ENCODE results near the gene SLC5A2. TPM values are rescaled to one million over a fixed set of nuclear protein-coding genes. Genes with fewer than 3 reads are reported as not detected.

SLC5A2 gene
- total RNA-seq, 1 donor from 2014 or later, result not detected

GRCh38 chr16:31471241-31471874 is 11.6 kb upstream of the SLC5A2 start:
- TF ChIP-seq CTCF (IDR thresholded peaks at IDR 0.05), result no peak
- H3K27me3 Mint-ChIP-seq (ENCODE audit: unreplicated experiment), result no peaks in the 10 kb centered on the region
- peak overlapping the region; percentile 96 for H3K27ac Mint-ChIP-seq (ENCODE audit: unreplicated experiment)
- DNase-seq (ENCODE audit: extremely low spot score, unreplicated experiment), result no peak
- H3K36me3 Mint-ChIP-seq (ENCODE audit: unreplicated experiment), result peaks cover 19% of the 10 kb centered on the region
- H3K4me3 Mint-ChIP-seq (ENCODE audit: unreplicated experiment), result peak overlapping the region; percentile 89
- peaks cover 40% of the 10 kb centered on the region for H3K4me1 Mint-ChIP-seq (ENCODE audit: unreplicated experiment)
- no peaks in the 10 kb centered on the region for H3K9me3 Mint-ChIP-seq (ENCODE audit: unreplicated experiment)

- no peak for TF ChIP-seq CTCF (IDR thresholded peaks at IDR 0.05)
- Mint-ChIP-seq H3K4me3 (ENCODE audit: unreplicated experiment) (peak within 1 kb of the TSS; percentile 89), H3K4me1 (ENCODE audit: unreplicated experiment) (peaks cover 38% of the 10 kb centered on the region), H3K27ac (ENCODE audit: unreplicated experiment) (peak within 1 kb of the TSS; percentile 96), H3K36me3 (ENCODE audit: unreplicated experiment) (peaks cover 17% of the 10 kb centered on the region), H3K27me3 (ENCODE audit: unreplicated experiment) (no peaks in the 10 kb centered on the region), H3K9me3 (ENCODE audit: unreplicated experiment) (no peaks in the 10 kb centered on the region)
- no peak for DNase-seq (ENCODE audit: extremely low spot score, unreplicated experiment)
These were observed 10.8 kb upstream of the SLC5A2 start, which contains the start of gene TGFB1I1 for GRCh38 chr16:31471875-31472708. Gene TGFB1I1, plus strand, starts transcription at chr16:31472152. Its CDS starts 37 bp downstream, at chr16:31472189.

- no peaks in the 10 kb centered on the region for H3K9me3 Mint-ChIP-seq (ENCODE audit: unreplicated experiment)
- H3K27ac Mint-ChIP-seq (ENCODE audit: unreplicated experiment), result peak overlapping the region; percentile 95
These were observed 10.2 kb upstream of the SLC5A2 start for GRCh38 chr16:31472709-31473203.

GRCh38 chr16:31473264-31473984 is 9.5 kb upstream of the SLC5A2 start:
- no peaks in the 10 kb centered on the region for H3K9me3 Mint-ChIP-seq (ENCODE audit: unreplicated experiment)
- no peak for TF ChIP-seq CTCF (IDR thresholded peaks at IDR 0.05)
- H3K27me3 Mint-ChIP-seq (ENCODE audit: unreplicated experiment), result no peaks in the 10 kb centered on the region
- peaks cover 35% of the 10 kb centered on the region for H3K4me1 Mint-ChIP-seq (ENCODE audit: unreplicated experiment)
- no peak for DNase-seq (ENCODE audit: extremely low spot score, unreplicated experiment)
- H3K4me3 Mint-ChIP-seq (ENCODE audit: unreplicated experiment), result peak overlapping the region; percentile 89
- peak overlapping the region; percentile 95 for H3K27ac Mint-ChIP-seq (ENCODE audit: unreplicated experiment)
- H3K36me3 Mint-ChIP-seq (ENCODE audit: unreplicated experiment), result peaks cover 26% of the 10 kb centered on the region

More at GRCh38 chr16:31472709-31473203, 10.2 kb upstream of the SLC5A2 start:
- peak; percentile 94 for DNase-seq (ENCODE audit: extremely low spot score, unreplicated experiment)
- Mint-ChIP-seq H3K36me3 (ENCODE audit: unreplicated experiment) (peaks cover 20% of the 10 kb centered on the region), H3K4me1 (ENCODE audit: unreplicated experiment) (peaks cover 35% of the 10 kb centered on the region), H3K4me3 (ENCODE audit: unreplicated experiment) (peak overlapping the region; percentile 89), H3K27me3 (ENCODE audit: unreplicated experiment) (no peaks in the 10 kb centered on the region)
- peak; percentile 82 for TF ChIP-seq CTCF (IDR thresholded peaks at IDR 0.05)

Measured in osteocyte (in vitro differentiated cells).